Mesothelial cell of epicardium (in vitro differentiated cells): ENCODE data around the gene CNOT6. TPM values are rescaled to one million over a fixed set of nuclear protein-coding genes. Genes with fewer than 3 reads are reported as not detected.

ENCODE experiments used
- DNase-seq, 2 experiments: peaks; one replicate each; pipeline ENCODE4 v3.0.0; 2021; ENCODE audit warnings: low spot score in 2 of 2; ENCODE audit not compliant: unreplicated experiment in 2 of 2
- H3K27ac Mint-ChIP-seq: 2 replicates; pipeline ENCODE4 v1.8.0; 2021; ENCODE audit warnings: mixed read lengths
- H3K27me3 Mint-ChIP-seq: 2 replicates; pipeline ENCODE4 v1.8.0; 2021; ENCODE audit warnings: low read depth, mixed read lengths
- H3K36me3 Mint-ChIP-seq: 2 replicates; pipeline ENCODE4 v1.8.0; 2021; ENCODE audit warnings: mixed read lengths
- H3K4me1 Mint-ChIP-seq: 2 replicates; pipeline ENCODE4 v1.8.0; 2021; ENCODE audit warnings: mixed read lengths
- H3K4me3 Mint-ChIP-seq: 2 replicates; pipeline ENCODE4 v1.8.0; 2021; ENCODE audit warnings: mild to moderate bottlenecking, moderate library complexity, mixed read lengths
- H3K9me3 Mint-ChIP-seq: 2 replicates; pipeline ENCODE4 v1.8.0; 2021; ENCODE audit warnings: mixed read lengths
- CTCF ChIP-seq: fragments of 200-600 bp; sonication (generic); IDR thresholded peaks from one replicate; pipeline ENCODE4 v1.5.0; 2021; ENCODE audit warnings: antibody characterized with exemption; ENCODE audit not compliant: unreplicated experiment
- total RNA-seq: library from RNA; stranded (reverse); gene quantifications from 3 replicates; pipeline ENCODE4 v1.2.1, GENCODE V29; 2021

The CNOT6 gene
- total RNA-seq, 1 donor from 2014 or later, result 53.7 TPM

DNA sequence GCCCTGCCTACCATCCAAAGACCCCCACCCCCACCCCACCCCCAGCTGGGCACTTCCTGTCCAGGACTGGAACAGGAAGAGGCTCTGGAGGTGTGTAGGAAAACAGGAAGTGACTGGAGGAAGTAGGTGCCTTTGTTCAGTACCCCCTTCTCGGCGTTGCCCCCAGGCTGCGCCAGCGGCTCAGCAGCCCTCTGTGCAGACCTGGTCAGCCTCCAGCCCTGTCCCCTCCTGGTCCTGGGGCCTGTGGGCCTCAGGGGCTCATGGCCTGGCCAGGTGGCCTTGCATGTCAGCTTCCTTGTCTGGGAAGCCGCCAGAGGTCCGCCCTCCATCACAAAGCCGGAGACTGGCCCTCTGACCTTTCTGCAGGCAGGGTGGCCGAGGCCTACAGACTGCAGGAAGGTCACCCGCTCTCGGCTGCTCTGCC, 129.2 kb downstream of the CNOT6 start:
- TF ChIP-seq CTCF, result no peak
- peaks cover 2% of the 10 kb centered on the region for H3K4me1 Mint-ChIP-seq

DNA sequence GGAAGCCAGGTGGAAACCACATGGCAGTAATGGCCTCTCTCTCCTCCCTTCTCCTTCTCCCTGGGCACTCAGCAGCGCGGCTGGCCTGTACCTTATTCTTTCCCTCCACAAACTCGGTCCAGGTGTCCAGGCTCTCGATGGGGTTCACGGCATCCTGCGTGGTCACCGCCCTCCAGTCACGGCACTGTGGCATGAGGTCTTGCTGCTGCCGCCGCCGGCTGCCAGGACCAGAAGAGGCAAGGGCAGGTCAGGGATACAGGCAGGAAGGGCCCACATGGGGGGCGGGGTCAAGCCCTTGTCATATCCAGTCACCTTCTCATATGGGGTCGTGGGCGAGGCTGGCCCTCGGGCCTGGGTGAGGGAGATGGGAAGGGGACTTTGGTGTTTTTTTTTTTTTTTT, 129.7 kb downstream of the CNOT6 start:
- Mint-ChIP-seq H3K4me1 (no peaks in the 10 kb centered on the region), H3K27me3 (peaks cover 28% of the 10 kb centered on the region), H3K36me3 (no peaks in the 10 kb centered on the region), H3K9me3 (no peaks in the 10 kb centered on the region), H3K4me3 (no peak overlapping the region), H3K27ac (no peak overlapping the region)
- no peak for TF ChIP-seq CTCF
- no peak for DNase-seq

More for the DNA sequence above, 129.2 kb downstream of the CNOT6 start:
- Mint-ChIP-seq H3K36me3 (no peaks in the 10 kb centered on the region), H3K4me3 (no peak overlapping the region), H3K9me3 (no peaks in the 10 kb centered on the region), H3K27ac (no peak overlapping the region), H3K27me3 (peaks cover 31% of the 10 kb centered on the region)
- no peak for DNase-seq

DNA sequence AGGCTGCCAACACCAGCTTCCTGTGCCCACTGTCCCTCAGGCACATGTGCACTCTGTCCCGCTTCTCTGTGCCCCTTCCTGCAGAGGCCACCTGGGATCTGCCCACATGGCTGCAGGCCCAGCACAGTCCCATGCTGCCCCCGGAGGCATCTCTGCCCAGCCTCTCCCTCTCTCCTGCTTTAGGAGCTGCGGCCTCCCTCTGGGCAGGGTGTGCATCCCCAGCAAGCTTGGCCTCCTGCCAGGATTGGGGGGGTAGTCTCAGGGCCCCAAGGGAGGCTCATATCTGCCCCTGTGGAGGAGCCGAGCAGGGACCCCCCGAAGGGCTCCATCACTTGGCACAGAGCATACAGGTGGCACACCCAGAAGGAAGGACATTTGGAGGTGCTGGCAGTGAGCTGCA, 130.4 kb downstream of the CNOT6 start:
- no peak for TF ChIP-seq CTCF

DNA sequence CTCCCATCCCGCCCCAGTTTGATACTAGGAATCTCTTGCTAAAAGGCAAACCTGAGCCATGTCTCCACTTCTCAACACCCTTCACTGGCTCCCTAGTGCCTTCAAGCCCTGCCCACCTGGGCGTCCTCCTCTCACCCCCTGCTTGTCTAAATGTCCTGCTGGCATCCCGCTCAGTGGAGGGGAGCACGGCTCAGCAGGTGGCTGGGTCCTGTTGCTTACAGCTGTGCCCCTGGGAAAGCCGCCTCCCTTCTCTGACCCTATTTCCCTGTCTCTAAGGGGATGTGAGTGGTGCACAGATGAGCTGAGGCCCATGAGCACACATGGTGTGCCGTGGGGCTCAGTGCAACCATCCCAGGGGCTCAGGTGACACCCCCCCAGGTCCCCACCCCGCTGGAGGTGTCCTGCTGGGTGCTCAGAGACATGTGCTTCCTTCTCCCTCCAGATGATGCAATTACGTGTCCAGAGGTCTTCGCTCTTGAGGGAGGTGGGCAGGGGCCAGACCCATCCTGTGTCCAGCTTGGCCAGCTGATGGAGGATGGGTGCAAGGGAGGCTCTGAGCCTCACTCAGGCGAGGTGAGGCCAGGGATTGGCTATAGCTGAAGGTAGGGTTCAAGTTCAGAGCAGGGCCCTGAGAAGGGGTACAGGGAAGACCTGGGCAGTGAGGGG, 131.1 kb downstream of the CNOT6 start:
- no peak for DNase-seq
- no peak overlapping the region for H3K27ac Mint-ChIP-seq
- peaks cover 19% of the 10 kb centered on the region for H3K27me3 Mint-ChIP-seq
- no peaks in the 10 kb centered on the region for H3K36me3 Mint-ChIP-seq
- no peaks in the 10 kb centered on the region for H3K4me1 Mint-ChIP-seq
- no peak overlapping the region for H3K4me3 Mint-ChIP-seq
- no peak for TF ChIP-seq CTCF
- H3K9me3 Mint-ChIP-seq, result no peaks in the 10 kb centered on the region

More for the DNA sequence above, 130.4 kb downstream of the CNOT6 start:
- Mint-ChIP-seq H3K9me3 (no peaks in the 10 kb centered on the region), H3K27me3 (peaks cover 26% of the 10 kb centered on the region), H3K27ac (no peak overlapping the region), H3K36me3 (no peaks in the 10 kb centered on the region), H3K4me3 (no peak overlapping the region), H3K4me1 (no peaks in the 10 kb centered on the region)
- no peak for DNase-seq

DNA sequence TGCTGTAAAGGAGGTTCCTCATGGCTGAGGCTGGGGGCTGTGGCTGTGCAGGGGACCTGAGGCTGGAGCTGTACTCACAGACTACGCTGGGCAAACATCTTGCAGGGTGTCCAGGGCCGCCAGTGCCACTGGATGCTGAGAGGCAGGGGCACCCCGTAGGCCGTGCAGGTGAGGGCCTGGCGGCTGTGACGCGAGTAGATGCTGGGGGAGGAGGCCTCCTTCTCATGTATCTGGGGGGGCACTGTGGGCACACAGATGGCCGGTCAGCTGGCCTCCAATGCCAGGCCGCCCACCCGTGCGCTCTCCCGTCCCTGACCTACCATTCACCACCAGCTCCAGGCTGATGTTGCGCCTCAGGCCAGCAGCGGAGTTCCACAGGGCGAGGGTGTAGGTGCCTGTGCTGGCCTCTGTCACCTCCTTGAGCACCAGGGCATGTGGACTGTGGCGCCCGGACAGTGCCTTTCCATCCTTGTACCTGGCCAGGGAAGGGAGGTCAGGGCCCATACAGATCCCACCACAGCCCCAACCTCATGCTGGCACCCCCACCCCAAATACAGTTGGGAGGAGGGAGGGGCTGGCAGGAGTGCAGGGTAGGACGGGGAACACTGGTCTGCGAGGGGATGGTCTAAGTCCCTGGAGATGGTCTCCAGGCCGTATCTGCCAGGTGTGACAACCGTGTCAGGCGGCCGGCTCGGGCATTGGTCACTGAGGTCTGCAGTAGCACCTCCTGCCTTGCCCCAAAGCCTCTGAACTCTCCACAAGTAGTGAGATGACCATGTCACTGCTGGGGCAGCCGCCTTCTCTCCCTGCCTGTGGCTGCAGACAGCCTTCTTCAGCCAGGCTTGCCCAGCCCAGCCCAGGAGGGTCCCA, 131.8 kb downstream of the CNOT6 start:
- Mint-ChIP-seq H3K36me3 (no peaks in the 10 kb centered on the region), H3K9me3 (no peaks in the 10 kb centered on the region), H3K27me3 (peaks cover 13% of the 10 kb centered on the region), H3K4me3 (no peak overlapping the region), H3K27ac (no peak overlapping the region), H3K4me1 (no peaks in the 10 kb centered on the region)
- DNase-seq, result no peak
- TF ChIP-seq CTCF, result no peak
